HG03025 (cell line): Measurements from ENCODE around the gene CDCP1.

Source experiments
- ATAC-seq: cut with Tn5 transposase; IDR thresholded peaks from one replicate; pipeline ENCODE4 v1.9.1; 2021; ENCODE audit warnings: mild to moderate bottlenecking, moderate library complexity; ENCODE audit not compliant: unreplicated experiment, low FRiP score

CDCP1 gene

GRCh38 chr3:45139372-45140140 lies 6.6 kb downstream of the CDCP1 start:
- no peak for ATAC-seq

DNA sequence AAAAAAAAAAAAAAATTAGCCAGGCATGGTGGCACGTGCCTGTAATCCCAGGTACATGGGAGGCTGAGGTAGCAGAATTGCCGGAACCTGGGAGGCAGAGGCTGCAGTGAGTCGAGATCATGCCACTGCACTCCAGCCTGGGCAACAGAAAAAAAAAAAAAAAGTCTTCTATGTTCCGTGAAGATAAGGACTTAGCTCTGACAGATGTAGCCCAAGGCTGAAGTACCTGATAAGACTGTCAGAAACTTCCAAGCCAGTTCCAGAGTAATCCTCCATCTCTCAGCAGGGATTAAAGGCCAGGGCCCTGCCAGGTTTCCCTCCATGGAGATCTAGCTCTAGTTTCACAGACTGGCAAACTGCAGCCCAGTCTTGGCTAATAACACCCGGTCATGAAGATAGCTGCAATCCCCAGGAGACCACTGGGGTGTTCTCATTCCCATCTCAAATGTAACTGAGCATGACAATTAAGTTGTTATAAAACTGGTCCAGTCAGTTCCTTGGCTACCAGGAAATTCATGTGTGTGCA lies 8.5 kb downstream of the CDCP1 start:
- no peak for ATAC-seq

GRCh38 chr3:45135959-45136358 lies 10.2 kb downstream of the CDCP1 start:
- no peak for ATAC-seq

- ATAC-seq: no peak
Measured at GRCh38 chr3:45134758-45135521, 11.2 kb downstream of the CDCP1 start.

DNA sequence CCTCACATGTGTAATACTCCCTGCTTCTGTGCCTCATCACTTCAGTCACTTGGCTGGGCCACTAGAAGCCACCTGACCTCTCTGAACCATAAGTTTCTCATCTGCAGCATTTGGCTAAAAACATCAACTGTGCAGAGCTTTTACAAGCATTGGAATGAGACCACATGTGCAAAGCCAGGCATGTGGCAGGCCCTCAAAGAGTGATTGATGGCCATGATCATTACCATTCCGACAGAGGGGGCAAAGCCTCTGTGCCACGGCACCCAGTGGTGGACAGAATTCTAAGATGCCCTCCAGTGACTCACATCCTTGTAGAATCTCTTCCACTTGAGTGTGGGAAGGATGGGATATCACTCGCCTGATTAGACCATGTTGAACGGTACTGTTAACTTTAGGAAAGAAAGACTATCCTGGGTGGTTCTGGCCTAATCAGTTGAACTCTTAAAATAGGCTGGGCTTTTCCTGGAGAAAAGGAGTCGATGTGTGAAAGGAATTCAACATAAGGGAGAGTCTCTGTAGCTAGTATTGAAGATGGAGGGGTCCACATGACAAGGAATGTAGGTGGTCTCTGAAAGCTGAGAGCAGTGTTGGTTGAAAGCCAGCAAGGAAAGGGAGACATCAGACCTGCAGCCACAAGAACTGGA lies 13.5 kb downstream of the CDCP1 start:
- no peak for ATAC-seq

- no peak for ATAC-seq
Measured at GRCh38 chr3:45131201-45131600, 15.0 kb downstream of the CDCP1 start.

DNA sequence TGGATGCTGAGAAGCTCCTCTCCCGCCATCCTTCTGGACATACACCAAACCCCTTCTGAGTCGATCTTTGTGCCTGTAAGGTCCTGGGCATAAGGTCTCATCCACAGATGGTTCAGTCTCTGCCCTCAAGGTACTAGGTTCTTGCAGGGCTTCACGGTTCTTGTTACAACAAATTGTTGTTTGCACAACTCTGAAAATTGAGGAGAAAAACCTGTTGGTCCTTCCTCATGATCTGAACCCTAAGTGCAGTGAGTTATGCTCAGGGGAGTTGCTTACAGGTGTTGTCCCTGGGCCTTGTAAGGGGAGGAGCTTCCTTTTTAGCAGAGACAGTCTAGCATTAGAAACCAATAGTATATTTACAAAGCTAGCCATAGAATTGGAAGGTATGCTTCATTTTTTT lies 15.7 kb downstream of the CDCP1 start:
- ATAC-seq: no peak

DNA sequence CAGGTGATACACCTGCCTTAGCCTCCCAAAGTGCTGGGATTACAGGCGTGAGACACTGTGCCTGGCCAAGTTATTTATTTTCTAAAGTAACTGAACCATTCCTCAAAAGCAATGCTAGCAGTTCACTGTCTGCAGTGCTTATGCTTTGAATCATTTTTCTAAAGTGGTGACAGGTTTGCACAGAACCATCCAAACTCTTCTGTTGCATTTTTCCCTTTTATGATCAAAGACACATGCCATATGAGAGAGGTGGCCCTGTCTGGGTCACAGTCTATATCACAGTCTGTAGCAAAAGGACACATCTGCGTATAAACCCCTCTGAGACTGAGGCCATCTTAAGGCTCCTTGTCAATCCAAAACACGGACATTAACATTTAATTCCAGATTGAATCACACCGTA lies 17.2 kb downstream of the CDCP1 start:
- ATAC-seq: no peak

GRCh38 chr3:45127130-45127822 lies 18.9 kb downstream of the CDCP1 start:
- ATAC-seq: no peak

DNA sequence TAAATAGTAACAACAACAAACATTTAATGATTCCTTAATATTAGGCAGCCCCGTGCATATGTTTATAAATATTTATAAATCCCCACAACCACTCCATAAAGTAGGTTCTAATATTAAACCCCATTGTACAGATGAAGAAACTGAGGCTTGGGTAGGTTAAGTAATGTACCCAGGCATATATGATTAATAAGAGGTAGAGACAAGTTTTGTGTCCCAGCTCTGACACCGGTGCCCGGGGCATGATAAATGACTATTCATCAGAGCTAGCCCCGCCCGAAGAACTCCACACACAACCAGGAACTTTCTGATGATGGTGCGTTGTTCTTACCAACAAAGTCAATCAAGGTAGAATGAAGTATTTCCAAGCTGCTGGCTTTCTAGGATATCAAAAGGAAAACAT lies 19.4 kb downstream of the CDCP1 start:
- no peak for ATAC-seq

GRCh38 chr3:45125550-45126026 lies 20.6 kb downstream of the CDCP1 start:
- no peak for ATAC-seq

DNA sequence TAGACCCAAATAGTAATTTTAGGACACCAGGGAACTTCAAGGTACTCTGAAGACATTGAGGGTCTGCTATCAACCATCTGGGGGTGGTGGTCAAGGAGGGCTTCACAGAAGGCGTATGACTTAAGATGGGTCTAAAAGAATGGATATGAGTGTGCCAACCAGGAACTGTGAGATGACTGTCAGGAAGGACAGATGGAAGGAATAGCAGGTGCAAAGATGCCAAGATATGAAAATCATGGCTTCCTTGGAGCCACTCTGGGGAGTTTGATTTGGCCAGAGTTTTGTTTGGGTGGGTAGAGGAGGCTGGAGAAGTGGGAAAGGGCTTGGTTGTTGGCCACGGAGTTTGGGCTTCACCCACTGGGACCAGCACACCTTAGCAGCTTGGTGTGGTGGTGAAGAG lies 21.2 kb downstream of the CDCP1 start:
- ATAC-seq: no peak

GRCh38 chr3:45124352-45124751 lies 21.8 kb downstream of the CDCP1 start:
- no peak for ATAC-seq

GRCh38 chr3:45123581-45124269 lies 22.5 kb downstream of the CDCP1 start:
- no peak for ATAC-seq

GRCh38 chr3:45123030-45123429 lies 23.1 kb downstream of the CDCP1 start:
- ATAC-seq: no peak

DNA sequence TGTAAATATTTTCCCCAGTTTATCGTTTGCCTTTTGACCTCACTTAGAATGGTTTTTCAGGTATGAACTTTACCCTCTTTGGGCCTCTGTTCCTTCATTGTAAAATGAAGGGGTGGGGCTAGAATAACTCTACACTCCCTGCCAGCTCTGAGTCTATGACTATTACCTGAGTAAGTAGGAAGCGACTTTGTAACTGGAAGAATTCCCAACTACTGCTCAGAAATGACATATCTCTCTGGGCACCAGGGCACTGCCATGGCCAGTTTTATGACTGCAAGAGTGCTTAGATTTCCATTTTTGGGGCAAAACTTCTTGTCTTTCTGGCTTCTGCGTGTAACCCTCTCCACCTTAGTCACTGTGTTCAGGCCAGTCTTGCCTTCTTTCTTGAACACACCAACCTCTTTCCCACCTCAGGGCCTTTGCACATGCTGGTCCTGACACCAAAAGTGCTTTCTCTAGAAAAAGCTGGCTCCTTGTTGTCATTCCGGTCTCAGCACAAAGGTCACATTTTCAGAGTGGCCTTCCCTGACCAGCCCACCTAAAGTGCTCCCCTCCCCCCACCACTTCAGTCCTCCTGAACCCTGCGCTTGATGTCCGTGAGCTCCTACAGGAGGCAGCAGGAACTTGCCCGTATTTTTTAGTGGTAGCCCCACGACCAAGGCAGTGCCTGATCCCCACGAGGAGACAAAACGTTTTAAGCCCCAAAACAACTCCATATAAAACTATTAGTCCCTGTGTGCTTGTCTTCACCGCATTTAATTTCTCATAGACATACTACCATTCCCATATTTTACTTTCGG lies 25.6 kb downstream of the CDCP1 start:
- ATAC-seq: no peak

DNA sequence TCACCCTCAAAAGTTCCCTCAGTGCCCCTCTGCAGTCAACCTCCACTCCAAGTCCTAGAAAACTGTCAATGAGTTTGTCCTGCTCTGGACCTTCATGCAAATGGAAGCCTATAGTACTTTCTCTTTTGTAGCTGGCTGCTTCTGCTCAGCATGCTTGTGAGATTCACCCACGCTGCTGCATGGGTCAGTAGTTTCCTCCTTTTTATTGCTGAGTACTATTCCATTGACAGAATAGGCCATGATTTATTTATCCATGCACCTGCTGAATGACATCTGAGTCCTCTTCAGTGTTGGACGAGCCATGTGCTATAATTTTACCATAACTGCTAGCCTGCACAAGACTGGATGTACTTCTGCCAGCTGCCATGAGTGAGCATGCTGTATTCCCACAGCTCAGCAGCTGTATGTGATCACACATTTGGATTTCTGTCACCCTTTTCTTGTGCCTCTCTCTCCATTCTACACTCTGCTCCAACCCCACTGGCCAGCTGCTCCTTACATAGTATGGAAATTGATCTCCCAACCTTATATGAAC lies 26.3 kb downstream of the CDCP1 start:
- ATAC-seq: no peak

- ATAC-seq: no peak
Measured at GRCh38 chr3:45119376-45119775, 26.8 kb downstream of the CDCP1 start.

DNA sequence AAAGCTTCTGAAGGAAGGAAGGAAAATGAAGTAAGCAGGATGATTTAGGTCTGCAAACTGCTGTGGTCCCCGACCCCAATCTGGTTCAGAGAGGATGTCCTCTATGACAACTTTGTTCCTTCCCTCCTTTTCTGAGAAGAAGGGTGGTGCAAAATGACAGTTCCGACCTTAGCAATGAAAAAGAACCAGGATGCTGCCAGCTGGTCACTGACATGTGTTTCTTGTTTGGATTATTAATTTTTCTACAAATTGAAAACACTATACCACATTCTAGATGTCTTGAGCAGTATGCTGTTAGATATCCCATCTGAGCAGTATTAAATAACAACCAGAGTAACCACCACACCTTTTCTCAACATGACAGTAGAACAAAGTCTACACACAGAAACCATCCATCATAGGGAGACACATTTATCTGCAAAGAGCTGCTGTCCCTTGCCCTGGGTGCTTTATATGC lies 27.5 kb downstream of the CDCP1 start:
- ATAC-seq: no peak
